Naive thymus-derived CD4-positive, alpha-beta T cell (primary cell): ENCODE measurements around the gene STK17A. TPM values are rescaled to one million over a fixed set of nuclear protein-coding genes. Genes with fewer than 3 reads are reported as not detected.

Experiments used
- ATAC-seq: fragments of 150-1000 bp; cut with Tn5 transposase; 2 replicates; pipeline ENCODE4 v1.10.0; 2021; ENCODE audit warnings: mild to moderate bottlenecking, moderate library complexity
- CTCF ChIA-PET: fragments of 350-600 bp; sonication (Branson Sonifier 250); formaldehyde crosslinking; loops from one replicate; lab custom pipeline; 2021; ENCODE audit warnings: antibody characterized with exemption; lab: Charles Lee
- POLR2A ChIA-PET: fragments of 350-600 bp; sonication (Branson Sonifier 250); formaldehyde crosslinking; loops from one replicate; lab custom pipeline; 2021; ENCODE audit warnings: antibody characterized with exemption, inconsistent platforms; lab: Charles Lee
- DNase-seq, 9 donors: peaks; one replicate each; pipeline versions ENCODE4 v3.0.0 to v3.0.0-alpha.2; 2020 to 2022; ENCODE audit warnings: mixed read lengths in 1 of 9
- H3K27ac ChIP-seq: one replicate; pipeline ENCODE4 v1.7.0; 2013; ENCODE audit warnings: mild to moderate bottlenecking, low read depth, low read length, moderate library complexity
- H3K27me3 ChIP-seq, 2 donors: one replicate each; pipeline ENCODE4 v1.7.0; 2013; ENCODE audit warnings: low read length in 2 of 2, mild to moderate bottlenecking in 2 of 2, moderate library complexity in 2 of 2; ENCODE audit not compliant: control insufficient read depth in 2 of 2, insufficient read depth in 2 of 2
- H3K36me3 ChIP-seq, 3 experiments: 1 replicate in 2 of 3; 2 replicates in 1 of 3; pipeline ENCODE4 v1.7.0; 2013; ENCODE audit warnings: low read length in 3 of 3, mild to moderate bottlenecking in 3 of 3, moderate library complexity in 1 of 3; ENCODE audit not compliant: insufficient read depth in 3 of 3, control insufficient read depth in 2 of 3
- H3K4me1 ChIP-seq, 2 donors: one replicate each; pipeline ENCODE4 v1.7.0; 2013; ENCODE audit warnings: low read length in 2 of 2, mild to moderate bottlenecking in 2 of 2, moderate library complexity in 1 of 2; ENCODE audit not compliant: control insufficient read depth in 2 of 2, insufficient read depth in 2 of 2
- H3K4me3 ChIP-seq: 2 replicates; pipeline ENCODE4 v1.7.0; 2013; ENCODE audit warnings: mild to moderate bottlenecking, low read length
- H3K9me3 ChIP-seq, 3 experiments: 1 replicate in 2 of 3; 2 replicates in 1 of 3; pipeline ENCODE4 v1.7.0; 2013; ENCODE audit warnings: low read length in 3 of 3; ENCODE audit not compliant: control insufficient read depth in 2 of 3
- H3K27ac Mint-ChIP-seq, 9 donors: one replicate each; pipeline ENCODE4 v1.8.0; 2020 to 2022; ENCODE audit warnings: mixed read lengths in 9 of 9, mild to moderate bottlenecking in 8 of 9, moderate library complexity in 5 of 9, inconsistent platforms in 2 of 9
- H3K27me3 Mint-ChIP-seq, 5 donors: one replicate each; pipeline ENCODE4 v1.8.0; 2021 to 2022; ENCODE audit warnings: mixed read lengths in 5 of 5, mild to moderate bottlenecking in 1 of 5
- H3K36me3 Mint-ChIP-seq, 5 donors: one replicate each; pipeline ENCODE4 v1.8.0; 2020 to 2022; ENCODE audit warnings: mixed read lengths in 5 of 5, mild to moderate bottlenecking in 3 of 5, inconsistent platforms in 1 of 5
- H3K4me1 Mint-ChIP-seq, 7 donors: one replicate each; pipeline ENCODE4 v1.8.0; 2020 to 2022; ENCODE audit warnings: mixed read lengths in 7 of 7, mild to moderate bottlenecking in 3 of 7, inconsistent platforms in 1 of 7
- H3K4me3 Mint-ChIP-seq, 10 donors: one replicate each; pipeline ENCODE4 v1.8.0; 2020 to 2022; ENCODE audit warnings: mild to moderate bottlenecking in 10 of 10, mixed read lengths in 10 of 10, moderate library complexity in 6 of 10, inconsistent platforms in 2 of 10
- H3K9me3 Mint-ChIP-seq, 11 donors: one replicate each; pipeline ENCODE4 v1.8.0; 2020 to 2022; ENCODE audit warnings: mixed read lengths in 11 of 11, mild to moderate bottlenecking in 4 of 11, inconsistent platforms in 1 of 11, moderate library complexity in 1 of 11
- intact Hi-C, 2 donors: fragments of 100-400 bp; cut with micrococcal nuclease; formaldehyde crosslinking; loops; one replicate each; pipeline ENCODE4 v1.15.1; 2023
- polyA plus RNA-seq, 2 donors: library from polyadenylated mRNA; unstranded; fragments of 300-500 nt; fragmentation: Illumina TruSeq; gene quantifications; one replicate each; pipeline ENCODE4 v1.2.3, GENCODE V29; 2021
- total RNA-seq, 6 experiments: library from RNA in 5 of 6; stranded (reverse) in 5 of 6; gene quantifications; 1 replicate in 5 of 6; 2 replicates in 1 of 6; pipeline ENCODE4 v1.2.3 and lab custom pipeline; 2021 to 2026

The STK17A gene
- total and polyA plus RNA-seq, 7 experiments from 2014 or later: 71.3 to 292 (median 123) TPM

DNA sequence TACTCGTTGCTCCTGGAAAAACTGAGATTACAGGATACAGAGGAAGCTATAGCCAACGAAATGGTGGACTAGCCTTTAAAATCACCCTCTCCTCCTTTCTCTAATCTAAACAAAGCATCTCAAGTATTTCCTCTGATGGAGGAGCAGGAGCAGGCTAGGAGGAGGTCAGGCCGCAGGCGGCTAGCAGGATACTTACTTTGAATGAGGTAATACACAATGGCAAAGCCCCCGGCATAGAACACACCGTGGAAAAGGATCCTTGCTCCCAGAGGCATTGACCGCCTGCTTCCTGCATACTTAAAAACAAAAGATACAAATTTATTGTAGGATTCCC is 64.4 kb downstream of the STK17A start:
- no peaks in the 10 kb centered on the region for H3K27me3 Mint-ChIP-seq
- peaks cover 89% of the 10 kb centered on the region in 2 donors for H3K4me1 ChIP-seq
- ATAC-seq (no peak), DNase-seq (no peak)
- peak overlapping the region in 8 of 9 donors; percentile 90 to 100 (median 98) for H3K27ac Mint-ChIP-seq
- H3K9me3 ChIP-seq: no peaks in the 10 kb centered on the region
- peaks cover 0 to 17% (median 0%) of the 10 kb centered on the region in 3 experiments for H3K36me3 ChIP-seq
- no peaks in the 10 kb centered on the region for H3K27me3 ChIP-seq
- POLR2A ChIA-PET: interaction anchor here (0.9 to 12.4 kb wide), 5 partner anchors 15 to 63 kb away, joined by 3 to 210 read pairs (median 96); partner anchors contain the start of gene STK17A
- H3K4me3 Mint-ChIP-seq: peak overlapping the region; percentile 78 to 91 (median 83)
- H3K36me3 Mint-ChIP-seq: peaks cover 4 to 42% (median 30%) of the 10 kb centered on the region in 5 donors
- peaks cover 78 to 98% (median 96%) of the 10 kb centered on the region in 7 donors for H3K4me1 Mint-ChIP-seq
- peak overlapping the region; percentile 80 for H3K27ac ChIP-seq
- peaks cover 0 to 6% (median 0%) of the 10 kb centered on the region in 11 donors for H3K9me3 Mint-ChIP-seq
- H3K4me3 ChIP-seq: peak overlapping the region; percentile 22
- CTCF ChIA-PET: interaction anchor here (1.5 to 7.3 kb wide), 3 partner anchors 53 to 64 kb away, joined by 6 to 99 read pairs (median 6); partner anchors contain the start of gene STK17A
- intact Hi-C loops: loop anchor here (5.0 kb wide), 3 partner anchors 35 to 1765 kb away; partner anchors contain the start of genes MRPL32 (in 1 of the 2) and PSMA2 (in 1 of the 2)

DNA sequence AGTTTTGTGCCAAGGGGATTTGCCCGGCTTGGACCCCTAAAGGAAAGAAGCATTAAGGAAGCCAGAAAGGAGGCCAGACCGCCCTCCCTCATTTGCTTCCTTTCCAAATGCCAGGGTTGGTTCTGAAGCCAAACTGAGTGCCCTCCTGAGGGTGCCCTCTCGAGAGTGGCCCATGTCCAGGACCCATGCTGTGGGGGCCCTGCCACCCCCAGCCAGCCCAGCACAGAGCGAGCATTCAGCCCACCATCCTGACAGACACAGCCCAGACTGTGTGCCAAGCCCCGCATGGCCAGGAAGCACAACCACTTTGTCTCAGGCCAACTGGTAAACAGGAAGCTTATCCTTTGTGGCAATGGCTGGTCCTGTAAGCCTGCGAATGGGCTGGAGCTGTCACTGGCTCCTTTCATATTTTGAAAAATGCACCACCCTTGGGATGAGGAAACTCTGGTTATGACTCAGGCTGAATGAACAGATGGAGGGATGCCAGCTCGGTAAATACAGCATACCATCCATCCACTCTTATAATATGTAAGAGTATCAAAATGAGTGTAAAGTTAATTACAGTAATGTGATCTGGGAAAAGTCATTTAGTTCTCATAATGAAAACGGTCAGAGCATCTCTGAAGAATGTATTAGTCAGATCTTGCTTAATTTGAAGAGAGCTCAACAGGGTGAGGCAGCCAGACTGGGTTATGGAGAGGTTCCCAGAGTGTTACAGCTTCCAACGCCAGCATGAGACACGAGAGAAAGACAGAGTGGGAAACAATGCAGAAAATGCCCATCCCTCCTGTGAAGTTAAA is 65.0 kb downstream of the STK17A start:
- Histone ChIP-seq H3K4me1 (peaks cover 88 to 89% of the 10 kb centered on the region in 2 donors), H3K27ac (peak overlapping the region; percentile 80), H3K36me3 (peaks cover 0 to 13% (median 0%) of the 10 kb centered on the region in 3 experiments), H3K4me3 (peak overlapping the region; percentile 22), H3K9me3 (no peaks in the 10 kb centered on the region), H3K27me3 (no peaks in the 10 kb centered on the region)
- peak in 3 of 9 donors; percentile 34 to 53 (median 50) for DNase-seq
- H3K9me3 Mint-ChIP-seq: peaks cover 0 to 6% (median 0%) of the 10 kb centered on the region in 11 donors
- CTCF ChIA-PET: interaction anchor here (0.9 to 7.3 kb wide), 7 partner anchors 8 to 65 kb away, joined by 3 to 99 read pairs (median 6); partner anchors contain the start of gene STK17A
- H3K4me3 Mint-ChIP-seq: peak overlapping the region; percentile 78 to 91 (median 83)
- ATAC-seq: peak; percentile 2
- intact Hi-C loops: loop anchor here (1.0 to 5.0 kb wide), 10 partner anchors 8 to 1766 kb away; partner anchors contain the start of genes MRPL32 (in 1 of the 2) and PSMA2 (in 1 of the 2)
- H3K4me1 Mint-ChIP-seq: peaks cover 78 to 98% (median 95%) of the 10 kb centered on the region in 7 donors
- H3K27ac Mint-ChIP-seq: peak overlapping the region in 8 of 9 donors; percentile 90 to 100 (median 98)
- POLR2A ChIA-PET: interaction anchor here (0.6 to 12.4 kb wide), 10 partner anchors 13 to 63 kb away, joined by 3 to 210 read pairs (median 18); partner anchors contain the start of gene STK17A
- peaks cover 4 to 44% (median 25%) of the 10 kb centered on the region in 5 donors for H3K36me3 Mint-ChIP-seq
- H3K27me3 Mint-ChIP-seq: no peaks in the 10 kb centered on the region

DNA sequence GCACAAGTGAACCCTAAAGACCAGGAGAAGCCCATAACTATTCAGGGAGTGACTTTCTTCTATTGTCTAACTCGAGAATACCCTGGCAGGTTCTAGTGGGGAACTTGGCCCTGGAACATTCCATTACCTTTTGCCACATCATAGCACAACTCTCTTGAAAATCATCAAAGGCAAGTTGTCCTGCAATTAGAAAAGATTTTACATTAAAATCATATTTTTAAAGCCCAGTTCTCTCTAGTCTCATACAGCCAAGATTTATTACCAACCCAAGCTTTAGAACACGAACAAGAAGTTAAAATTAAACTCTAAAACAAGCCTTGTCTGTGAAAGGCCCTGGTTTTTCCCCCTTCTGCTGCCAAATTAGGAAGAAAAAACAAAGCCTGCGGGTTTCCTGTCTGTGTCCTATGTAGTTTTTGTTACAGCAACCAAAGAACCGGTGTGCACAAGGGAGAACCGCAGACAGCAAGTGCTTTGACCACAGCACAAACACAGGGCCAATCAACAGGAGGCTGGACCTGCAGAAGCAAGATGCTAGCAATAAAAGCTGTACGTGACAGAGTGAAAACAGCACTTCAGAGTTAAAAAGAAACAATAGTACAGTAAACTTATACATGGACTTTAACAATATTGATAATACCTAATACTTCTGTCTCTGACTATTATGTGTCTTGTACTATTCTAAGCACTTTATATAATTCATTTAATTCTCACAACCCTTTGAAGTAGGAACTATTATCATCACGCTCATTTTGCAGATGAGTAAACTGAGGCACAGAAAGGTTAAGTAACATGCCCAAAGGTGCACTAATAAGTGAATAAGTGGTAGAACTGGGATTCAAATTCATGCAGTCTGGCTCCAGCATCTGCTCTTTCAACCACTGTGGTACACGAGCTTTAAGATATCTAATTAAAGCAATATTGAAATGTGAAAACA is 65.8 kb downstream of the STK17A start:
- peak overlapping the region in 8 of 9 donors; percentile 90 to 100 (median 98) for H3K27ac Mint-ChIP-seq
- CTCF ChIA-PET: interaction anchor here (0.5 to 7.3 kb wide), 11 partner anchors 9 to 1267 kb away, joined by 3 to 99 read pairs (median 4); partner anchors contain the start of gene STK17A
- Histone ChIP-seq H3K4me3 (peak overlapping the region; percentile 22), H3K27ac (peak overlapping the region; percentile 80), H3K36me3 (peaks cover 0 to 4% (median 0%) of the 10 kb centered on the region in 3 experiments), H3K4me1 (peaks cover 88 to 90% of the 10 kb centered on the region in 2 donors), H3K27me3 (no peaks in the 10 kb centered on the region), H3K9me3 (no peaks in the 10 kb centered on the region)
- H3K9me3 Mint-ChIP-seq: peaks cover 0 to 6% (median 0%) of the 10 kb centered on the region in 11 donors
- peak; percentile 79 for ATAC-seq
- H3K4me1 Mint-ChIP-seq: peaks cover 77 to 98% (median 89%) of the 10 kb centered on the region in 7 donors
- no peaks in the 10 kb centered on the region for H3K27me3 Mint-ChIP-seq
- peak overlapping the region; percentile 78 to 91 (median 83) for H3K4me3 Mint-ChIP-seq
- H3K36me3 Mint-ChIP-seq: peaks cover under 1 to 39% (median 19%) of the 10 kb centered on the region in 5 donors
- POLR2A ChIA-PET: interaction anchor here (0.6 to 12.4 kb wide), 16 partner anchors 12 to 64 kb away, joined by 3 to 210 read pairs (median 6); partner anchors contain the start of gene STK17A
- peak in 8 of 9 donors; percentile 64 to 89 (median 83) for DNase-seq
- intact Hi-C loops: loop anchor here (1.0 to 5.0 kb wide), 14 partner anchors 8 to 1766 kb away; partner anchors contain the start of genes STK17A (in 2 of the 2), MRPL32 (in 1 of the 2) and PSMA2 (in 1 of the 2)

DNA sequence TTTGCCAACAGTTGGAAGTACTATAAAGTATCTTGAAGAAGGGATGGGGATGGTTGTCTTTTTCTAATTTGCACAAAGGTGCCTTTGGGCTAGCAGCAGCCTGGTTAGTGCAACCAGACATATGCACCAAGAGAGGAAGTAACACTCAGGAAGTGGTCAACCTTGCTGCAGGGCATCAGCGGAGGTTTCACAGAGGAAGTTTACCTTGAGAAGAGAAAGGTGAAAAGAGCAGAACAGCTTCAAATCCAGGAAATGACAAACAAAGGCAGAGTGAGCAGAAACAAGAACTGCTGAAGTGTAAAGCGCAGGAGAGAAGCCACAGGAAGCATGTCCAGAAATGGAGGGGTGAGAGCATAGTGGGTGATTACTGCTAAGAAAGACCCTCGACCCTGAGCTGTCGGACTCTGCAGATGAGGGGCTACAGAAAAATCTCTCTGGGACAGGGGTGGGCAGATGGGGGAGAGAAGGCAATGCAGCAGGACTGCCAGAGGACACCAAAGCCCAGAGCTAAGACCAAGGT is 66.9 kb downstream of the STK17A start:
- peaks cover 89 to 92% of the 10 kb centered on the region in 2 donors for H3K4me1 ChIP-seq
- ATAC-seq (peak; percentile 74), DNase-seq (peak in 8 of 9 donors; percentile 50 to 88 (median 84))
- Mint-ChIP-seq H3K4me1 (peaks cover 77 to 98% (median 89%) of the 10 kb centered on the region in 7 donors), H3K9me3 (peaks cover 0 to 6% (median 0%) of the 10 kb centered on the region in 11 donors), H3K36me3 (peaks cover 0 to 38% (median 15%) of the 10 kb centered on the region in 5 donors), H3K4me3 (peak overlapping the region; percentile 78 to 91 (median 83)), H3K27me3 (no peaks in the 10 kb centered on the region), H3K27ac (peak overlapping the region in 8 of 9 donors; percentile 90 to 100 (median 98))
- POLR2A ChIA-PET: interaction anchor here (0.6 to 12.4 kb wide), 22 partner anchors 9 to 219 kb away, joined by 3 to 210 read pairs (median 5); partner anchors contain the start of genes BLVRA and STK17A
- intact Hi-C loops: loop anchor here (1.0 to 10.0 kb wide), 13 partner anchors 9 to 1768 kb away; partner anchors contain the start of genes STK17A (in 2 of the 2), MRPL32 (in 1 of the 2), PSMA2 (in 1 of the 2) and UBE2D4 (in 1 of the 2)
- CTCF ChIA-PET: interaction anchor here (0.6 to 7.3 kb wide), 9 partner anchors 10 to 1266 kb away, joined by 3 to 99 read pairs (median 5); partner anchors contain the start of gene STK17A
- H3K9me3 ChIP-seq: no peaks in the 10 kb centered on the region
- H3K27me3 ChIP-seq: no peaks in the 10 kb centered on the region
- H3K36me3 ChIP-seq: no peaks in the 10 kb centered on the region
- H3K27ac ChIP-seq: peak overlapping the region; percentile 80
- H3K4me3 ChIP-seq: peak overlapping the region; percentile 65

DNA sequence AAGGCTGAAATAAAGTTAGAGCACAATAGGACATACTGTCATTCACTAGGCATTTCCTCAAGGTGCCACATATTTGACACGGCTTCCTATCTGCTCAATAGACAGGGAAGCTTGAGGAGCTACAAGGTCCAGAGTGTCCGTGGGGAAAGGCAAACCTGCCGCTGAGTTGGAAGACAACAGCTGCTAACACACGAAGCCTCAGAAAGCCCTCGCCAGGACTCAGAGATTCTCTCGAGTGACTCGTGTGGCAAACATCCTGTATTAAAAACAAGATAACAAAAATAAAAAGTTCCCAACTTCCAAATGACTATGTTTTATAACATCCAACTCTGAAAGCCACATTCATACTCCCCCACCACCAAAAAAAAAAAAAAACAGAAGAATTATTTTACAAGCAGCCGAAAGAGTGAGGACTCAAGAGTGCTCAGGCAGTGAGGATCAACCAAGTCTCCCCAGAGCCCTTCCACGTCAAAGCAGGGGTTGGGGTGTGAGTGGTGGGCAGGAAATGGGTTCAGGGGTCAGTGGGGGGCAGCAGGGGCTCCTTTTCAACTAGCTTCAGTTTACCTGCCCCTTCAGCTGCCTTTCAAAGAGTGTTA is 67.6 kb downstream of the STK17A start:
- H3K36me3 Mint-ChIP-seq: peaks cover 0 to 33% (median 11%) of the 10 kb centered on the region in 5 donors
- ChIA-PET CTCF (interaction anchor here (0.6 to 7.3 kb wide), 6 partner anchors 9 to 67 kb away, joined by 3 to 99 read pairs (median 8); partner anchors contain the start of gene STK17A), POLR2A (interaction anchor here (0.6 to 12.4 kb wide), 20 partner anchors 9 to 218 kb away, joined by 3 to 210 read pairs (median 6); partner anchors contain the start of genes BLVRA and STK17A)
- H3K27ac Mint-ChIP-seq: peak overlapping the region in 8 of 9 donors; percentile 90 to 100 (median 98)
- peak overlapping the region; percentile 78 to 92 (median 84) for H3K4me3 Mint-ChIP-seq
- DNase-seq (peak in 3 of 9 donors; percentile 34 to 39 (median 34)), ATAC-seq (no peak)
- peaks cover 84 to 85% of the 10 kb centered on the region in 2 donors for H3K4me1 ChIP-seq
- no peaks in the 10 kb centered on the region for H3K27me3 ChIP-seq
- H3K4me1 Mint-ChIP-seq: peaks cover 72 to 98% (median 84%) of the 10 kb centered on the region in 7 donors
- H3K27me3 Mint-ChIP-seq: no peaks in the 10 kb centered on the region
- peak overlapping the region; percentile 65 for H3K4me3 ChIP-seq
- peaks cover 0 to 6% (median 0%) of the 10 kb centered on the region in 11 donors for H3K9me3 Mint-ChIP-seq
- H3K36me3 ChIP-seq: no peaks in the 10 kb centered on the region
- peak overlapping the region; percentile 80 for H3K27ac ChIP-seq
- intact Hi-C loops: loop anchor here (1.0 to 10.0 kb wide), 5 partner anchors 9 to 274 kb away; partner anchors contain the start of gene UBE2D4 (in 1 of the 2)
- H3K9me3 ChIP-seq: no peaks in the 10 kb centered on the region
